Transverse colon (tissue), 4 donors: ENCODE measurements around the gene CWH43.
"Not testable (repeated sequence)": the region's sequence is repeated elsewhere in the genome, so short reads cannot be mapped to it uniquely, and the experiment has no call there.

Experiments
- CTCF ChIP-seq, 5 experiments: fragments of 200-600 bp in 3 of 5; fragments of 450-650 bp in 2 of 5; sonication (generic) in 3 of 5; IDR thresholded peaks; 1 replicate in 2 of 5; 2 replicates in 3 of 5; pipeline ENCODE4 v1.5.1; 2016 to 2017; ENCODE audit warnings: antibody characterized with exemption in 5 of 5, inconsistent platforms in 3 of 5, mild to moderate bottlenecking in 2 of 5, moderate library complexity in 1 of 5
- EP300 ChIP-seq: sonication (generic); formaldehyde crosslinking; IDR thresholded peaks from one replicate; pipeline ENCODE4 v1.6.1; 2017; ENCODE audit warnings: antibody characterized with exemption, low read depth
- POLR2A ChIP-seq: fragments of 450-650 bp; IDR thresholded peaks from one replicate; pipeline ENCODE4 v1.6.1; 2016; ENCODE audit warnings: antibody characterized with exemption, mild to moderate bottlenecking, moderate library complexity
- POLR2AphosphoS5 ChIP-seq, 3 donors: sonication (generic); formaldehyde crosslinking; IDR thresholded peaks; one replicate each; pipeline ENCODE4 v1.6.1; 2016; ENCODE audit warnings: antibody characterized with exemption in 3 of 3

GRCh38 chr4:49110579-49110978 is 124.5 kb downstream of the CWH43 start:
- not testable (repeated sequence) for TF ChIP-seq CTCF (IDR thresholded peaks at IDR 0.05); POLR2A; POLR2AphosphoS5 (IDR thresholded peaks at IDR 0.05); EP300
